ENCODE results near the gene ZFPL1. TPM values are rescaled to one million over a fixed set of nuclear protein-coding genes. Genes with fewer than 3 reads are reported as not detected.

Gene ZFPL1
- total and polyA plus RNA-seq, 10 of the 15 experiments (the other 5 are each of a cell fraction or from before 2014, with no cell fraction given): 2.2 to 37.8 (median 27.0) TPM

DNA sequence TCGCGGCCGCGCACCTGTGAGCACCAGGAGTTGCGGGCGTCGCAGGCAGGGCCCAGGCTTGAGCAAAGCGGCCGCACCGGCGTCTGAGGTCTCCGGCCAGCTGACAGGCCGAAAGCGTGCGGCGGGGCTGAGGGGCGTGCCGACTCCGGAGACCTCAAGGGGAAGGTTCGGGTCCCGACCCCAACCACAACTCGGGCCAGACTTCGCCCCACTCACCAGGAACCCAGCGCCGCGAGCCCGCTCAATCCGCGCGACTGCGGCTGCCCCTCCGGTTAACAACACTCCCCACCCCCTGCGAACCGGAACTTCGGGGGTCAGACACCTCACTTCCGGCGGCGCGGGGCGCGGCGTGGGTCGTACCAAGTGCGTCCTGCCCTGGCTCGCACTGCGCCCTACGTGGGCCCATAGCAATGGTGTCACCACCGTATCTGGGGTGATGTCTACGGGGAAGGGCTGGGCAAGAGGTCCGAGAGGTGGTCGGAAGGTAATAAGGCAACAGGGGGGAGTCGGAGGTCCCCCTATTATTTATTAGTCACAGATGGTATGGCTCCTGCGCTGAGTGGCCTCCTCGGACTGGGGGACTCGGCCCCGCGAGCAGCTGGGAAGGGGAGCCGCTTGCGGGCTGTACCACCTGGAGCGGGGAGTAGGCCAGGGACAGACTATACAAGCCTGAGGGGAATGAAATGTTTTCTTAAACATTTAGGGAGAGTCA is 50.4 kb downstream of the ZFPL1 start, which contains the start of gene SYVN1 (continued):
- TF ChIP-seq PBX3 (IDR thresholded peaks at IDR 0.05; ENCODE audit: insufficient replicate concordance, low read depth, low read length): no peak
- TF ChIP-seq BCL11A (IDR thresholded peaks at IDR 0.05; ENCODE audit: low read depth, low read length): no peak
- TF ChIP-seq ZNF274 (IDR thresholded peaks at IDR 0.05; ENCODE audit: insufficient read depth, insufficient read length): no peak
- peak; percentile 85 for TF ChIP-seq NR2C1 (IDR thresholded peaks at IDR 0.05)
- TF ChIP-seq, protein P1, sequence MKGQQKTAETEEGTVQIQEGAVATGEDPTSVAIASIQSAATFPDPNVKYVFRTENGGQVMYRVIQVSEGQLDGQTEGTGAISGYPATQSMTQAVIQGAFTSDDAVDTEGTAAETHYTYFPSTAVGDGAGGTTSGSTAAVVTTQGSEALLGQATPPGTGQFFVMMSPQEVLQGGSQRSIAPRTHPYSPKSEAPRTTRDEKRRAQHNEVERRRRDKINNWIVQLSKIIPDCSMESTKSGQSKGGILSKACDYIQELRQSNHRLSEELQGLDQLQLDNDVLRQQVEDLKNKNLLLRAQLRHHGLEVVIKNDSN (IDR thresholded peaks at IDR 0.05; ENCODE audit: borderline replicate concordance, extremely low read length, insufficient read depth, low read depth, low read length): no peak
- 0 out of 2 replicates have a peak, but pooled peaks have one; percentile 27 for TF ChIP-seq PAX5 (IDR thresholded peaks at IDR 0.05; ENCODE audit: borderline replicate concordance, low read depth, low read length)
- peak; percentile 70; the same call in 2 of the 3 replicates for TF ChIP-seq POU2F2 (IDR thresholded peaks at IDR 0.05; ENCODE audit: borderline replicate concordance, low read depth, low read length)
- no peak for TF ChIP-seq IKZF2 (IDR thresholded peaks at IDR 0.05)
- TF ChIP-seq TCF3 (IDR thresholded peaks at IDR 0.05; ENCODE audit: borderline replicate concordance, insufficient read depth, low read depth, low read length): peak; percentile 10; the same call in 1 of the 2 replicates
- no peak for TF ChIP-seq ZNF384 (IDR thresholded peaks at IDR 0.05; ENCODE audit: borderline replicate concordance, low read depth, low read length)
- TF ChIP-seq, protein P2, sequence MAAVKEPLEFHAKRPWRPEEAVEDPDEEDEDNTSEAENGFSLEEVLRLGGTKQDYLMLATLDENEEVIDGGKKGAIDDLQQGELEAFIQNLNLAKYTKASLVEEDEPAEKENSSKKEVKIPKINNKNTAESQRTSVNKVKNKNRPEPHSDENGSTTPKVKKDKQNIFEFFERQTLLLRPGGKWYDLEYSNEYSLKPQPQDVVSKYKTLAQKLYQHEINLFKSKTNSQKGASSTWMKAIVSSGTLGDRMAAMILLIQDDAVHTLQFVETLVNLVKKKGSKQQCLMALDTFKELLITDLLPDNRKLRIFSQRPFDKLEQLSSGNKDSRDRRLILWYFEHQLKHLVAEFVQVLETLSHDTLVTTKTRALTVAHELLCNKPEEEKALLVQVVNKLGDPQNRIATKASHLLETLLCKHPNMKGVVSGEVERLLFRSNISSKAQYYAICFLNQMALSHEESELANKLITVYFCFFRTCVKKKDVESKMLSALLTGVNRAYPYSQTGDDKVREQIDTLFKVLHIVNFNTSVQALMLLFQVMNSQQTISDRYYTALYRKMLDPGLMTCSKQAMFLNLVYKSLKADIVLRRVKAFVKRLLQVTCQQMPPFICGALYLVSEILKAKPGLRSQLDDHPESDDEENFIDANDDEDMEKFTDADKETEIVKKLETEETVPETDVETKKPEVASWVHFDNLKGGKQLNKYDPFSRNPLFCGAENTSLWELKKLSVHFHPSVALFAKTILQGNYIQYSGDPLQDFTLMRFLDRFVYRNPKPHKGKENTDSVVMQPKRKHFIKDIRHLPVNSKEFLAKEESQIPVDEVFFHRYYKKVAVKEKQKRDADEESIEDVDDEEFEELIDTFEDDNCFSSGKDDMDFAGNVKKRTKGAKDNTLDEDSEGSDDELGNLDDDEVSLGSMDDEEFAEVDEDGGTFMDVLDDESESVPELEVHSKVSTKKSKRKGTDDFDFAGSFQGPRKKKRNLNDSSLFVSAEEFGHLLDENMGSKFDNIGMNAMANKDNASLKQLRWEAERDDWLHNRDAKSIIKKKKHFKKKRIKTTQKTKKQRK (IDR thresholded peaks at IDR 0.05; ENCODE audit: low read depth, low read length): no peak
- no peak for TF ChIP-seq TCF12 (IDR thresholded peaks at IDR 0.05; ENCODE audit: low read depth, low read length)
- TF ChIP-seq ZBTB33 (IDR thresholded peaks at IDR 0.05): no peak
- no peak for TF ChIP-seq MXI1 (IDR thresholded peaks at IDR 0.05; ENCODE audit: low read depth, low read length)
- TF ChIP-seq ELK1 (IDR thresholded peaks at IDR 0.05; ENCODE audit: low read depth, low read length): peak; percentile 30; the same call in 1 of the 2 replicates
- TF ChIP-seq FOS (IDR thresholded peaks at IDR 0.05; ENCODE audit: borderline replicate concordance, extremely low read depth, insufficient read length): no peak

Data from GM12878 (cell line).